Measurements from ENCODE around the gene KRTAP12-4. TPM values are rescaled to one million over a fixed set of nuclear protein-coding genes. Genes with fewer than 3 reads are reported as not detected.
"Not testable (repeated sequence)": the region's sequence is repeated elsewhere in the genome, so short reads cannot be mapped to it uniquely, and the experiment has no call there.

The KRTAP12-4 gene
- total RNA-seq, 2 experiments from 2014 or later: not detected

DNA sequence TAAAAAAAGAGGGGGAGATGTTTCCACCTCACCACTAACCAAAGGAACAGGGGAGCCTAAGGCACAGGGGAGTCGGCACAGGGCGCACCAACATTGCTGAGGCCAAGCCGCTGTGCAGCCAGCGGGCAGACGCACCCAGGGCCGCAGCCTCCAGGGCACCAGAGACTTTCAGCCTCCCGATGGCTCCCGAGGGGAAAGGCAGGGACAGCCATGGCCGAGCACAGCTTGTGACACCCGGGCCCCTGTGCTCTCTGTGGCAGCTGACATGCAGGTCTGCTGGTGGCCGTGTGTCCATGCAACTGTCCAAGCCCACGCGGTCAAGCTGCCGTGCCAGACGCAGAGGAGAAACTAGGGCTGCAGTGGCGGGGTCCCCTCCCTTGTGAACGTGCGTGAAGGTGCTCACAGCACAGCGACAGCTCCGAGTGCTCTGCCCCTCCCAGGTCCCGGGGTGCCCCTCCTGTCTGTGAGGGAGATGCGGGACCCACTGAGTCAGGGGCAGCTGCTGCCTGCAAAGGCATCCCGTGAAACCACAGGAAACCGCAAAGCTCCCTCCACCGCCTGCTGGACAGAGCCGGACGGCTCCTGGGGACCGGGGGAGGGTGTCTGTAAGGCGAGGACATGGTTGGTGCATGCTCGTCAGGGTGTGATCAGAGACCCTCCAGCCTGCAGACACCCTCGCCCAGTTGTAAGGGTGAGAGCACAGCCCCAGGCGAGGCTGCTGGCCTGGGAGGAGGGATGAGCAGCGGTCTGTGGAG, 5.7 kb downstream of the KRTAP12-4 start:
- CTCF ChIA-PET (ENCODE audit: unreplicated experiment): no interaction called here
- intact Hi-C loops (cut with micrococcal nuclease; ENCODE audit: unreplicated experiment): no loop called here

DNA sequence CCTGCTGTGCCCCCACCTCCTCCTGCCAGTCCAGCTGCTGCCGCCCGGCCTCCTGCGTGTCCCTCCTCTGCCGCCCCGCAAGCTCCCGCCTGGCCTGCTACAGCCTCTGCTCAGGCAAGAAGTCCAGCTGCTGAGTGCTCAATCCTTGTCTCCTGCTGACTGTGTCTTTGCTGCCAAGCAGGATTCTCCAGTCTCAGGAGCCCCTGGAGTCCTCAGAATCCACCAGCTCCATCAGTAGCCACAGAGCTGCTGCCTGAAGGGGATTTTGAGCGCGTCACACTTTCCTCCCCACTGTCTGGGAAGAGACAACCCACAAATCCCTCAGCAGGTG, 7.3 kb downstream of the KRTAP12-4 start:
- CTCF ChIA-PET (ENCODE audit: unreplicated experiment): no interaction called here
- POLR2A ChIA-PET: no interaction called here
- no peaks in the 10 kb centered on the region for H3K9me2 ChIP-seq (ENCODE audit: insufficient read depth, low read length)
- no peak overlapping the region for H3K27ac ChIP-seq (ENCODE audit: low read depth, low read length, poor library complexity, severe bottlenecking)
- H2AFZ ChIP-seq (ENCODE audit: low read length): no peak overlapping the region
- no peak for TF ChIP-seq EZH2phosphoT487 (IDR thresholded peaks at IDR 0.05; ENCODE audit: borderline replicate concordance, low read depth, low read length)
- TF ChIP-seq, protein P1, sequence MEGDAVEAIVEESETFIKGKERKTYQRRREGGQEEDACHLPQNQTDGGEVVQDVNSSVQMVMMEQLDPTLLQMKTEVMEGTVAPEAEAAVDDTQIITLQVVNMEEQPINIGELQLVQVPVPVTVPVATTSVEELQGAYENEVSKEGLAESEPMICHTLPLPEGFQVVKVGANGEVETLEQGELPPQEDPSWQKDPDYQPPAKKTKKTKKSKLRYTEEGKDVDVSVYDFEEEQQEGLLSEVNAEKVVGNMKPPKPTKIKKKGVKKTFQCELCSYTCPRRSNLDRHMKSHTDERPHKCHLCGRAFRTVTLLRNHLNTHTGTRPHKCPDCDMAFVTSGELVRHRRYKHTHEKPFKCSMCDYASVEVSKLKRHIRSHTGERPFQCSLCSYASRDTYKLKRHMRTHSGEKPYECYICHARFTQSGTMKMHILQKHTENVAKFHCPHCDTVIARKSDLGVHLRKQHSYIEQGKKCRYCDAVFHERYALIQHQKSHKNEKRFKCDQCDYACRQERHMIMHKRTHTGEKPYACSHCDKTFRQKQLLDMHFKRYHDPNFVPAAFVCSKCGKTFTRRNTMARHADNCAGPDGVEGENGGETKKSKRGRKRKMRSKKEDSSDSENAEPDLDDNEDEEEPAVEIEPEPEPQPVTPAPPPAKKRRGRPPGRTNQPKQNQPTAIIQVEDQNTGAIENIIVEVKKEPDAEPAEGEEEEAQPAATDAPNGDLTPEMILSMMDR (conservative IDR thresholded peaks at IDR 0.05; ENCODE audit: low read length): no peak
- H3K36me3 ChIP-seq (ENCODE audit: insufficient read depth, low read length): no peaks in the 10 kb centered on the region
- H4K20me1 ChIP-seq (ENCODE audit: insufficient read depth, low read length): no peaks in the 10 kb centered on the region
- H3K79me2 ChIP-seq (ENCODE audit: insufficient read depth, low read depth, low read length): no peaks in the 10 kb centered on the region
- no peak overlapping the region for H3K4me2 ChIP-seq (ENCODE audit: low read length)
- no peak for DNase-seq (ENCODE audit: low spot score)
- H3K4me1 ChIP-seq (ENCODE audit: insufficient read depth, low read length, poor library complexity, severe bottlenecking): no peaks in the 10 kb centered on the region
- no TSS peak for BruUV-seq (replicated peaks)
- intact Hi-C loops (cut with micrococcal nuclease; ENCODE audit: unreplicated experiment): no loop called here
- H3K9me3 ChIP-seq (ENCODE audit: low read length): peaks cover 7% of the 10 kb centered on the region
- H3K4me3 ChIP-seq (ENCODE audit: low read depth, low read length, poor library complexity, severe bottlenecking): no peak overlapping the region

More for the DNA sequence above, 5.7 kb downstream of the KRTAP12-4 start:
- DNase-seq (ENCODE audit: low spot score): no peak
- BruUV-seq (replicated peaks): no TSS peak
- Histone ChIP-seq H2AFZ (ENCODE audit: low read length) (no peak overlapping the region), H4K20me1 (ENCODE audit: insufficient read depth, low read length) (no peaks in the 10 kb centered on the region), H3K36me3 (ENCODE audit: insufficient read depth, low read length) (no peaks in the 10 kb centered on the region), H3K9me3 (ENCODE audit: low read length) (peaks cover 7% of the 10 kb centered on the region), H3K4me3 (ENCODE audit: low read depth, low read length, poor library complexity, severe bottlenecking) (no peak overlapping the region), H3K9me2 (ENCODE audit: insufficient read depth, low read length) (no peaks in the 10 kb centered on the region), H3K4me1 (ENCODE audit: insufficient read depth, low read length, poor library complexity, severe bottlenecking) (no peaks in the 10 kb centered on the region), H3K79me2 (ENCODE audit: insufficient read depth, low read depth, low read length) (no peaks in the 10 kb centered on the region), H3K27ac (ENCODE audit: low read depth, low read length, poor library complexity, severe bottlenecking) (no peak overlapping the region), H3K4me2 (ENCODE audit: low read length) (no peak overlapping the region)
- TF ChIP-seq EZH2phosphoT487 (IDR thresholded peaks at IDR 0.05; ENCODE audit: borderline replicate concordance, low read depth, low read length): no peak
- TF ChIP-seq, protein P1 (conservative IDR thresholded peaks at IDR 0.05; ENCODE audit: low read length): no peak
- POLR2A ChIA-PET: no interaction called here

DNA sequence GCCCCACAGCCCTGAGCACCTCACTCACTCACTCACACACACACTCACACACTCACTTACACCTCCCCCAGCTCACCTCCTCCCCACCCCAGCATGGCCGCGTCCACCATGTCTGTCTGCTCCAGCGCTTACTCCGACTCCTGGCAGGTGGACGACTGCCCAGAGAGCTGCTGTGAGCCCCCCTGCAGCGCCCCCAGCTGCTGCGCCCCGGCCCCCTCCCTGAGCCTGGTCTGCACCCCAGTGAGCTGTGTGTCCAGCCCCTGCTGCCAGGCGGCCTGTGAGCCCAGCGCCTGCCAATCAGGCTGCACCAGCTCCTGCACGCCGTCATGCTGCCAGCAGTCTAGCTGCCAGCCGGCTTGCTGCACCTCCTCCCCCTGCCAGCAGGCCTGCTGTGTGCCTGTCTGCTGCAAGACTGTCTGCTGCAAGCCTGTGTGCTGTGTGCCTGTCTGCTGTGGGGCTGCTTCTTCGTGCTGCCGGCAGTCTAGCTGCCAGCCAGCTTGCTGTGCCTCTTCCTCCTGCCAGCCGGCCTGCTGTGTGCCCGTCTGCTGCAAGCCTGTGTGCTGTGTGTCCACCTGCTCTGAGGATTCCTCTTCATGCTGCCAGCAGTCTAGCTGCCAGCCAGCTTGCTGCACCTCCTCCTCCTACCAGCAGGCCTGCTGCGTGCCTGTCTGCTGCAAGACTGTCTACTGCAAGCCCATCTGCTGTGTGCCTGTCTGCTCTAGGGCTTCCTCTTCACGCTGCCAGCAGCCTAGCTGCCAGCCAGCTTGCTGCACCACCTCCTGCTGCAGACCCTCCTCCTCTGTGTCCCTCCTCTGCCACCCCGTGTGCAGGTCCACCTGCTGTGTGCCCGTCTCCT, 7.9 kb downstream of the KRTAP12-4 start, which contains the start of gene KRTAP10-11:
KRTAP10-11 (plus strand) TSS at position 49 of the 856 bp plus-strand sequence; CDS start at position 94, 45 bp downstream.
- H3K4me3 ChIP-seq (ENCODE audit: low read depth, low read length, poor library complexity, severe bottlenecking); H3K4me1 ChIP-seq (ENCODE audit: insufficient read depth, low read length, poor library complexity, severe bottlenecking); DNase-seq (ENCODE audit: low spot score); H3K79me2 ChIP-seq (ENCODE audit: insufficient read depth, low read depth, low read length); H3K9me2 ChIP-seq (ENCODE audit: insufficient read depth, low read length); POLR2A ChIA-PET; H3K27ac ChIP-seq (ENCODE audit: low read depth, low read length, poor library complexity, severe bottlenecking); BruUV-seq (replicated peaks); H3K36me3 ChIP-seq (ENCODE audit: insufficient read depth, low read length); H3K9me3 ChIP-seq (ENCODE audit: low read length); intact Hi-C loops (cut with micrococcal nuclease; ENCODE audit: unreplicated experiment); H3K4me2 ChIP-seq (ENCODE audit: low read length); H4K20me1 ChIP-seq (ENCODE audit: insufficient read depth, low read length); H2AFZ ChIP-seq (ENCODE audit: low read length); CTCF ChIA-PET (ENCODE audit: unreplicated experiment): not testable (repeated sequence)
